ENCODE measurements around the gene GAL3ST1.
"Not testable (repeated sequence)": the region's sequence is repeated elsewhere in the genome, so short reads cannot be mapped to it uniquely, and the experiment has no call there.

The GAL3ST1 gene

GRCh38 chr22:30552719-30553118 is 21.7 kb downstream of the GAL3ST1 start:
- no peak overlapping the region for H3K4me2 ChIP-seq (ENCODE audit: low read depth, low read length, poor library complexity, severe bottlenecking)
- TF ChIP-seq EZH2phosphoT487 (IDR thresholded peaks at IDR 0.05; ENCODE audit: borderline replicate concordance): no peak
- no peak for TF ChIP-seq CTCF (conservative IDR thresholded peaks at IDR 0.05; ENCODE audit: low read length)
- H4K20me1 ChIP-seq (ENCODE audit: insufficient read depth, low read length, poor library complexity, severe bottlenecking): no peaks in the 10 kb centered on the region
- H3K27me3 ChIP-seq (ENCODE audit: insufficient read depth, low read length, poor library complexity, severe bottlenecking): no peaks in the 10 kb centered on the region
- H3K4me3 ChIP-seq (ENCODE audit: low read length, poor library complexity, severe bottlenecking): no peak overlapping the region
- H3K36me3 ChIP-seq (ENCODE audit: insufficient read depth, low read length): no peaks in the 10 kb centered on the region
- no peaks in the 10 kb centered on the region for H3K4me1 ChIP-seq (ENCODE audit: insufficient read depth, low read length, poor library complexity, severe bottlenecking)
- H2AFZ ChIP-seq (ENCODE audit: low read length): no peak overlapping the region
- H3K9me3 ChIP-seq (ENCODE audit: insufficient read depth, low read depth, low read length): no peaks in the 10 kb centered on the region
- H3K79me2 ChIP-seq (ENCODE audit: insufficient read depth, low read length): no peaks in the 10 kb centered on the region
- H3K9me2 ChIP-seq (replicated peaks; ENCODE audit: low read depth, low read length): no peaks in the 10 kb centered on the region
- H3K9ac ChIP-seq (ENCODE audit: low read depth, low read length, poor library complexity, severe bottlenecking): no peak overlapping the region
- H3F3A ChIP-seq (ENCODE audit: low read depth): no peaks in the 10 kb centered on the region

- H3K27me3 ChIP-seq (ENCODE audit: insufficient read depth, low read length, poor library complexity, severe bottlenecking); H3K4me2 ChIP-seq (ENCODE audit: low read depth, low read length, poor library complexity, severe bottlenecking); H3K79me2 ChIP-seq (ENCODE audit: insufficient read depth, low read length); H3K4me3 ChIP-seq (ENCODE audit: low read length, poor library complexity, severe bottlenecking); H3K9me2 ChIP-seq (replicated peaks; ENCODE audit: low read depth, low read length); H3K4me1 ChIP-seq (ENCODE audit: insufficient read depth, low read length, poor library complexity, severe bottlenecking); H2AFZ ChIP-seq (ENCODE audit: low read length); H3F3A ChIP-seq (ENCODE audit: low read depth); H3K36me3 ChIP-seq (ENCODE audit: insufficient read depth, low read length); H3K9ac ChIP-seq (ENCODE audit: low read depth, low read length, poor library complexity, severe bottlenecking); H4K20me1 ChIP-seq (ENCODE audit: insufficient read depth, low read length, poor library complexity, severe bottlenecking); H3K9me3 ChIP-seq (ENCODE audit: insufficient read depth, low read depth, low read length): not testable (repeated sequence)
These were observed 22.7 kb downstream of the GAL3ST1 start for GRCh38 chr22:30551813-30552212.

- Histone ChIP-seq H3F3A (ENCODE audit: low read depth) (no peaks in the 10 kb centered on the region), H3K27me3 (ENCODE audit: insufficient read depth, low read length, poor library complexity, severe bottlenecking) (no peaks in the 10 kb centered on the region), H2AFZ (ENCODE audit: low read length) (no peak overlapping the region), H3K9ac (ENCODE audit: low read depth, low read length, poor library complexity, severe bottlenecking) (no peak overlapping the region), H3K79me2 (ENCODE audit: insufficient read depth, low read length) (no peaks in the 10 kb centered on the region), H3K4me1 (ENCODE audit: insufficient read depth, low read length, poor library complexity, severe bottlenecking) (no peaks in the 10 kb centered on the region), H3K9me3 (ENCODE audit: insufficient read depth, low read depth, low read length) (no peaks in the 10 kb centered on the region), H3K4me2 (ENCODE audit: low read depth, low read length, poor library complexity, severe bottlenecking) (no peak overlapping the region), H3K36me3 (ENCODE audit: insufficient read depth, low read length) (no peaks in the 10 kb centered on the region), H3K4me3 (ENCODE audit: low read length, poor library complexity, severe bottlenecking) (no peak overlapping the region), H3K9me2 (replicated peaks; ENCODE audit: low read depth, low read length) (no peaks in the 10 kb centered on the region), H4K20me1 (ENCODE audit: insufficient read depth, low read length, poor library complexity, severe bottlenecking) (no peaks in the 10 kb centered on the region)
- no peak for TF ChIP-seq CTCF (conservative IDR thresholded peaks at IDR 0.05; ENCODE audit: low read length)
- no peak for TF ChIP-seq EZH2phosphoT487 (IDR thresholded peaks at IDR 0.05; ENCODE audit: borderline replicate concordance)
These were observed 27.3 kb downstream of the GAL3ST1 start for GRCh38 chr22:30547188-30547587.

GRCh38 chr22:30546616-30547015 is 27.8 kb downstream of the GAL3ST1 start, which contains the start of gene SEC14L6:
SEC14L6 (minus strand) TSS chr22:30546741; CDS start chr22:30546682, 59 bp downstream.
- H3K9me2 ChIP-seq (replicated peaks; ENCODE audit: low read depth, low read length): no peaks in the 10 kb centered on the region
- H3K4me3 ChIP-seq (ENCODE audit: low read length, poor library complexity, severe bottlenecking): no peak within 1 kb of the TSS
- no peaks in the 10 kb centered on the region for H3F3A ChIP-seq (ENCODE audit: low read depth)
- H3K27me3 ChIP-seq (ENCODE audit: insufficient read depth, low read length, poor library complexity, severe bottlenecking): no peaks in the 10 kb centered on the region
- no peak for TF ChIP-seq EZH2phosphoT487 (IDR thresholded peaks at IDR 0.05; ENCODE audit: borderline replicate concordance)
- TF ChIP-seq CTCF (conservative IDR thresholded peaks at IDR 0.05; ENCODE audit: low read length): no peak
- no peaks in the 10 kb centered on the region for H3K9me3 ChIP-seq (ENCODE audit: insufficient read depth, low read depth, low read length)
- no peak within 1 kb of the TSS for H3K9ac ChIP-seq (ENCODE audit: low read depth, low read length, poor library complexity, severe bottlenecking)
- H3K4me2 ChIP-seq (ENCODE audit: low read depth, low read length, poor library complexity, severe bottlenecking): no peak within 1 kb of the TSS
- H4K20me1 ChIP-seq (ENCODE audit: insufficient read depth, low read length, poor library complexity, severe bottlenecking): no peaks in the 10 kb centered on the region
- no peak within 1 kb of the TSS for H2AFZ ChIP-seq (ENCODE audit: low read length)
- H3K4me1 ChIP-seq (ENCODE audit: insufficient read depth, low read length, poor library complexity, severe bottlenecking): no peaks in the 10 kb centered on the region
- H3K79me2 ChIP-seq (ENCODE audit: insufficient read depth, low read length): no peaks in the 10 kb centered on the region
- H3K36me3 ChIP-seq (ENCODE audit: insufficient read depth, low read length): no peaks in the 10 kb centered on the region

All from Loucy (cell line).